OCI-LY7 (cell line): ENCODE results near the gene MYZAP. TPM values are rescaled to one million over a fixed set of nuclear protein-coding genes. Genes with fewer than 3 reads are reported as not detected.

Source experiments
- BruUV-seq: library from RNA; stranded (reverse); fragments of 400-500 nt; replicated peaks from 2 replicates; lab custom pipeline; 2021; lab: Mats Ljungman, UMichigan
- CTCF ChIA-PET: fragments of 300-600 bp; sonication (Branson Sonifier 250); formaldehyde crosslinking; loops from one replicate; lab custom pipeline; 2022; ENCODE audit warnings: antibody characterized with exemption; ENCODE audit not compliant: unreplicated experiment; lab: Charles Lee
- POLR2A ChIA-PET: fragments of 300-600 bp; sonication (Branson Sonifier 250); formaldehyde crosslinking; loops from one replicate; lab custom pipeline; 2022; ENCODE audit warnings: antibody characterized with exemption; lab: Charles Lee
- DNase-seq: peaks from one replicate; pipeline ENCODE4 v3.0.0-alpha.2; 2015; ENCODE audit warnings: low spot score
- H2AFZ ChIP-seq: fragments of 200-600 bp; sonication (generic), shearing (Covaris generic); 2 replicates; pipeline ENCODE4 v1.6.1; 2014; ENCODE audit warnings: mild to moderate bottlenecking, antibody characterized with exemption, low read length, moderate library complexity
- H3K27ac ChIP-seq: fragments of 200-600 bp; sonication (generic); 2 replicates; pipeline ENCODE4 v1.5.1; 2014; ENCODE audit warnings: mixed run types, low read depth, mild to moderate bottlenecking, moderate library complexity, low read length, inconsistent platforms; ENCODE audit not compliant: poor library complexity, severe bottlenecking
- H3K36me3 ChIP-seq: fragments of 200-600 bp; sonication (generic); 2 replicates; pipeline ENCODE4 v1.6.1; 2014; ENCODE audit warnings: mild to moderate bottlenecking, antibody characterized with exemption, low read length, moderate library complexity, mixed read lengths; ENCODE audit not compliant: insufficient read depth
- H3K4me1 ChIP-seq: fragments of 200-600 bp; sonication (generic); 2 replicates; pipeline ENCODE4 v1.5.1; 2014; ENCODE audit warnings: mild to moderate bottlenecking, low read length; ENCODE audit not compliant: insufficient read depth, poor library complexity, severe bottlenecking
- H3K4me2 ChIP-seq: fragments of 200-600 bp; sonication (generic); 2 replicates; pipeline ENCODE4 v1.6.1; 2014; ENCODE audit warnings: mild to moderate bottlenecking, low read length
- H3K4me3 ChIP-seq: fragments of 200-600 bp; sonication (generic); 2 replicates; pipeline ENCODE4 v1.5.1; 2014; ENCODE audit warnings: mild to moderate bottlenecking, low read depth, low read length; ENCODE audit not compliant: poor library complexity, severe bottlenecking
- H3K79me2 ChIP-seq: fragments of 200-600 bp; sonication (generic); 2 replicates; pipeline ENCODE4 v1.6.1; 2016; ENCODE audit warnings: low read depth, mild to moderate bottlenecking, low read length, moderate library complexity, mixed read lengths; ENCODE audit not compliant: insufficient read depth
- H3K9me2 ChIP-seq: fragments of 200-600 bp; sonication (generic); 2 replicates; pipeline ENCODE4 v1.6.1; 2016; ENCODE audit warnings: mild to moderate bottlenecking, low read length, mixed read lengths; ENCODE audit not compliant: insufficient read depth
- H3K9me3 ChIP-seq: fragments of 200-600 bp; sonication (generic); 2 replicates; pipeline ENCODE4 v1.6.1; 2014; ENCODE audit warnings: mild to moderate bottlenecking, mixed run types, low read length, mixed read lengths
- H4K20me1 ChIP-seq: fragments of 200-600 bp; sonication (generic); 2 replicates; pipeline ENCODE4 v1.6.1; 2014; ENCODE audit warnings: mild to moderate bottlenecking, antibody characterized with exemption, low read length, moderate library complexity, mixed read lengths; ENCODE audit not compliant: insufficient read depth
- CTCF ChIP-seq: fragments of 200-600 bp; sonication (generic); conservative IDR thresholded peaks from 2 replicates; pipeline ENCODE4 v1.5.1; 2014; ENCODE audit warnings: mild to moderate bottlenecking, antibody characterized with exemption, low read length, moderate library complexity, mixed read lengths
- EZH2phosphoT487 ChIP-seq: fragments of 200-600 bp; sonication (generic); IDR thresholded peaks from 2 replicates; pipeline ENCODE4 v1.6.1; 2018; ENCODE audit warnings: low read depth, borderline replicate concordance, mild to moderate bottlenecking, mixed run types, antibody characterized with exemption, low read length, moderate library complexity, mixed read lengths
- intact Hi-C: fragments of 100-400 bp; cut with micrococcal nuclease; formaldehyde crosslinking; loops from one replicate; pipeline ENCODE4 v1.10.0; 2022; ENCODE audit not compliant: unreplicated experiment
- total RNA-seq, 2 experiments: library from RNA; depleted of rRNA in 1 of 2; stranded (reverse); fragments of >200 nt in 1 of 2; shearing (Covaris generic) in 1 of 2; gene quantifications; 2 replicates each; pipeline ENCODE4 v1.2.3, GENCODE V29; 2014 to 2022

Gene MYZAP
- total RNA-seq, 2 experiments from 2014 or later = not detected

GRCh38 chr15:57676585-57676984 is 84.9 kb downstream of the MYZAP start:
- ChIA-PET POLR2A (no interaction called here), CTCF (no interaction called here)
- Histone ChIP-seq H3K27ac (no peak overlapping the region), H3K4me1 (no peaks in the 10 kb centered on the region), H3K36me3 (no peaks in the 10 kb centered on the region), H3K9me2 (no peaks in the 10 kb centered on the region), H4K20me1 (no peaks in the 10 kb centered on the region), H3K4me3 (no peak overlapping the region), H3K79me2 (no peaks in the 10 kb centered on the region), H3K4me2 (no peak overlapping the region), H3K9me3 (no peaks in the 10 kb centered on the region), H2AFZ (no peak overlapping the region)
- intact Hi-C loops = no loop called here
- DNase-seq = no peak
- BruUV-seq = no TSS peak
- no peak for TF ChIP-seq CTCF
- TF ChIP-seq EZH2phosphoT487 = no peak

- no peak overlapping the region for H3K4me2 ChIP-seq
- H2AFZ ChIP-seq = no peak overlapping the region
- H3K9me2 ChIP-seq = no peaks in the 10 kb centered on the region
- no peaks in the 10 kb centered on the region for H3K36me3 ChIP-seq
- DNase-seq = no peak
- H3K4me3 ChIP-seq = no peak overlapping the region
- intact Hi-C loops = no loop called here
- H3K79me2 ChIP-seq = no peaks in the 10 kb centered on the region
- no peak overlapping the region for H3K27ac ChIP-seq
- H3K4me1 ChIP-seq = no peaks in the 10 kb centered on the region
- TF ChIP-seq EZH2phosphoT487 = no peak
- TF ChIP-seq CTCF = no peak
- no peaks in the 10 kb centered on the region for H4K20me1 ChIP-seq
- no TSS peak for BruUV-seq
- no peaks in the 10 kb centered on the region for H3K9me3 ChIP-seq
- POLR2A ChIA-PET = no interaction called here
- CTCF ChIA-PET = no interaction called here
These were observed 85.5 kb downstream of the MYZAP start for GRCh38 chr15:57677204-57677603.

DNA sequence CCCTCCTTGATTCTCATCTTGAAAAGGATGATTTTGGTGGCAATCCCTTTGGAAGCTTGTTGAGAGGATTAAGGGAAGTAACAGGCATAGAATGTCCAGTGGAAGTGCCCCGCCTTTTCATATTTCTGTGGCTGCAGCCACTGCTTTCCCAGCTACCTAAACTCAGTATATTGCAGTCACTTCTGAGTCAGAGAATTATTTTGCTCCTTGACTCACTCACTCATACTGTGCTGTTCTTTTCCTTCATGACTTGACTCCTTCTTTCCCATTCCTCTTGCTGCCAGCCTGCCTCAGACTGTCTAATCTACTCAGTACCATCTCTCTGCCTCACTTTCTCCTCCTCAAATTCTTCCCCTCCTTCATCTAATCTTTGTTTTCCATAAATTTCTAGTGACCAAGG is 88.3 kb downstream of the MYZAP start:
- H3K4me2 ChIP-seq = no peak overlapping the region
- H4K20me1 ChIP-seq = no peaks in the 10 kb centered on the region
- H3K9me2 ChIP-seq = no peaks in the 10 kb centered on the region
- no peaks in the 10 kb centered on the region for H3K79me2 ChIP-seq
- CTCF ChIA-PET = no interaction called here
- no peak overlapping the region for H3K27ac ChIP-seq
- H3K9me3 ChIP-seq = no peaks in the 10 kb centered on the region
- no peak overlapping the region for H3K4me3 ChIP-seq
- no TSS peak for BruUV-seq
- no peak for DNase-seq
- H3K36me3 ChIP-seq = no peaks in the 10 kb centered on the region
- H2AFZ ChIP-seq = no peak overlapping the region
- TF ChIP-seq EZH2phosphoT487 (no peak), CTCF (no peak)
- intact Hi-C loops = no loop called here
- POLR2A ChIA-PET = no interaction called here
- no peaks in the 10 kb centered on the region for H3K4me1 ChIP-seq
